Hepatocyte (in vitro differentiated cells): ENCODE data around the gene ITPR3. TPM values are rescaled to one million over a fixed set of nuclear protein-coding genes. Genes with fewer than 3 reads are reported as not detected.

ENCODE experiments used
- DNase-seq: peaks from one replicate; pipeline ENCODE4 v3.0.0-alpha.2; 2016; ENCODE audit warnings: low spot score
- H2AFZ ChIP-seq: fragments of 200-600 bp; sonication (generic); 2 replicates; pipeline ENCODE4 v1.6.0; 2016; ENCODE audit warnings: antibody characterized with exemption, mild to moderate bottlenecking
- H3K27ac ChIP-seq: fragments of 200-600 bp; sonication (generic); 2 replicates; pipeline ENCODE4 v1.5.1; 2016; ENCODE audit warnings: mild to moderate bottlenecking
- H3K27me3 ChIP-seq: fragments of 200-600 bp; sonication (generic); 2 replicates; pipeline ENCODE4 v1.6.1; 2016
- H3K36me3 ChIP-seq: fragments of 200-600 bp; sonication (generic); replicated peaks from 2 replicates; pipeline ENCODE4 v1.5.1; 2016; ENCODE audit warnings: low read depth; ENCODE audit not compliant: insufficient read depth
- H3K4me1 ChIP-seq: fragments of 200-600 bp; sonication (generic); 2 replicates; pipeline ENCODE4 v1.5.1; 2016; ENCODE audit warnings: mild to moderate bottlenecking, moderate library complexity; ENCODE audit not compliant: insufficient read depth
- H3K4me2 ChIP-seq: fragments of 200-600 bp; sonication (generic); 2 replicates; pipeline ENCODE4 v1.6.0; 2016
- H3K4me3 ChIP-seq: fragments of 200-600 bp; sonication (generic); 2 replicates; pipeline ENCODE4 v1.5.1; 2016; ENCODE audit warnings: mild to moderate bottlenecking
- H3K79me2 ChIP-seq: fragments of 200-600 bp; sonication (generic); 2 replicates; pipeline ENCODE4 v1.6.0; 2017; ENCODE audit warnings: mild to moderate bottlenecking
- H3K9me2 ChIP-seq: fragments of 200-600 bp; sonication (generic); replicated peaks from 2 replicates; pipeline ENCODE4 v1.6.0; 2017; ENCODE audit warnings: mild to moderate bottlenecking; ENCODE audit not compliant: insufficient read depth
- H3K9me3 ChIP-seq: fragments of 200-600 bp; sonication (generic); 2 replicates; pipeline ENCODE4 v1.5.1; 2016; ENCODE audit warnings: low read depth, mild to moderate bottlenecking
- H4K20me1 ChIP-seq: fragments of 200-600 bp; sonication (generic); 2 replicates; pipeline ENCODE4 v1.6.0; 2016; ENCODE audit warnings: mild to moderate bottlenecking; ENCODE audit not compliant: insufficient read depth, poor library complexity, severe bottlenecking
- EZH2 ChIP-seq: fragments of 200-600 bp; sonication (generic); IDR thresholded peaks from 2 replicates; pipeline ENCODE4 v1.6.1; 2016; ENCODE audit warnings: antibody characterized with exemption, mild to moderate bottlenecking, borderline replicate concordance
- EZH2phosphoT487 ChIP-seq: fragments of 200-600 bp; sonication (generic); IDR thresholded peaks from one replicate; pipeline ENCODE4 v1.6.1; 2018; ENCODE audit warnings: antibody characterized with exemption, mild to moderate bottlenecking, low read depth, moderate library complexity; ENCODE audit not compliant: unreplicated experiment, severe bottlenecking
- WGBS: methylation state at CpG from one replicate; pipeline ENCODE4 v1.1.6; 2016; ENCODE audit warnings: low lambda C conversion rate; ENCODE audit errors: missing lambda C conversion rate; 5-methylcytosine and 5-hydroxymethylcytosine counted together
- polyA plus RNA-seq: library from polyadenylated mRNA; unstranded; fragments of >200 nt; fragmentation: Nextera tagmentation; extraction: Ambion mirVana; gene quantifications from 2 replicates; pipeline ENCODE4 v1.2.1, GENCODE V29; 2016
- total RNA-seq: library from RNA; depleted of rRNA; stranded (reverse); fragments of >200 nt; gene quantifications from 2 replicates; pipeline ENCODE4 v1.2.3, GENCODE V29; 2014
- TF ChIP-seq, protein P1 (sequence below): fragments of 200-600 bp; sonication (generic); IDR thresholded peaks from 2 replicates; pipeline ENCODE4 v1.5.1; 2016; ENCODE audit warnings: antibody characterized with exemption, mild to moderate bottlenecking; ENCODE audit not compliant: poor library complexity

ITPR3 gene
- total and polyA plus RNA-seq, 2 experiments from 2014 or later, result 16.5 to 39.6 TPM

DNA sequence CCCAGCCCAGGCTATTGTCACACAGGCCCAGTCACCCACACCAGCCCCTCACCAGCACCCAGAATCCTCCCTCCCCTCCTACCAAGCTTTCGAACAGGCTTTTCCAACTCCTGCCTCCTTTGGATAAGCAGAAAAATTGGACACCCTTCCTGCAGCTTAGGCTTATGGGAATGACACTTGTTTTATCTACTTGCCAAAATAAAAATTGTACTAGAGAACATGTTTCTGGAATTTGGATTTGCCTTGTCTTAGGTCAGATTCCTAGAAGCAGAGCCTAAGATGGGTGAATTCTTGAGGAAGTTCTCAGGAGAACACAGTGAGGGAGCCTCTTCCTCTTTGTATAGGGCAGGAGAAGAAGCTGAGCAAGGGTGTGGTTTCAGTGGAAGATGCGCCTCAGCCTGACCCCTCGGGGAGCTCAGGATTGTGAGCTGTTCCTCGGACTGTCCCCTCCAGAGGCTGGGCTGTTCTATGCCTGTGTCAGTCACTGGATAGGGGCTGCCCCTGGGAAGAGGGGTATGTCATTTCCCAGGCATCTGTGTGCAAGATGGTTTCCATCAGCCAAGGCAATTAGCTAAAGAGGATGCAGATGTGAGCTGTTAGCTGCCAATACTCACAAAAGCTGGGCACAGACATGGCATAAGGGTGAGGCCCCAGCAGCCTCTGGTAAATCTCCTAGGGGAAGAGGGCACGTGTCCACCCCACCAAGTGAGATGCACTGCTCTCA is 33.9 kb downstream of the ITPR3 start:
- Histone ChIP-seq H3K4me1 (no peaks in the 10 kb centered on the region), H2AFZ (no peak overlapping the region), H3K9me2 (no peaks in the 10 kb centered on the region), H4K20me1 (no peaks in the 10 kb centered on the region), H3K27me3 (no peaks in the 10 kb centered on the region), H3K4me3 (no peak overlapping the region), H3K79me2 (no peaks in the 10 kb centered on the region), H3K9me3 (no peaks in the 10 kb centered on the region), H3K27ac (no peak overlapping the region), H3K36me3 (no peaks in the 10 kb centered on the region), H3K4me2 (no peak overlapping the region)
- TF ChIP-seq, protein P1, sequence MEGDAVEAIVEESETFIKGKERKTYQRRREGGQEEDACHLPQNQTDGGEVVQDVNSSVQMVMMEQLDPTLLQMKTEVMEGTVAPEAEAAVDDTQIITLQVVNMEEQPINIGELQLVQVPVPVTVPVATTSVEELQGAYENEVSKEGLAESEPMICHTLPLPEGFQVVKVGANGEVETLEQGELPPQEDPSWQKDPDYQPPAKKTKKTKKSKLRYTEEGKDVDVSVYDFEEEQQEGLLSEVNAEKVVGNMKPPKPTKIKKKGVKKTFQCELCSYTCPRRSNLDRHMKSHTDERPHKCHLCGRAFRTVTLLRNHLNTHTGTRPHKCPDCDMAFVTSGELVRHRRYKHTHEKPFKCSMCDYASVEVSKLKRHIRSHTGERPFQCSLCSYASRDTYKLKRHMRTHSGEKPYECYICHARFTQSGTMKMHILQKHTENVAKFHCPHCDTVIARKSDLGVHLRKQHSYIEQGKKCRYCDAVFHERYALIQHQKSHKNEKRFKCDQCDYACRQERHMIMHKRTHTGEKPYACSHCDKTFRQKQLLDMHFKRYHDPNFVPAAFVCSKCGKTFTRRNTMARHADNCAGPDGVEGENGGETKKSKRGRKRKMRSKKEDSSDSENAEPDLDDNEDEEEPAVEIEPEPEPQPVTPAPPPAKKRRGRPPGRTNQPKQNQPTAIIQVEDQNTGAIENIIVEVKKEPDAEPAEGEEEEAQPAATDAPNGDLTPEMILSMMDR, result no peak
- TF ChIP-seq EZH2phosphoT487, result no peak
- no peak for TF ChIP-seq EZH2
- no peak for DNase-seq
- whole genome bisulfite sequencing, result 65% methylated on average over 5 of the region's 5 CpGs

DNA sequence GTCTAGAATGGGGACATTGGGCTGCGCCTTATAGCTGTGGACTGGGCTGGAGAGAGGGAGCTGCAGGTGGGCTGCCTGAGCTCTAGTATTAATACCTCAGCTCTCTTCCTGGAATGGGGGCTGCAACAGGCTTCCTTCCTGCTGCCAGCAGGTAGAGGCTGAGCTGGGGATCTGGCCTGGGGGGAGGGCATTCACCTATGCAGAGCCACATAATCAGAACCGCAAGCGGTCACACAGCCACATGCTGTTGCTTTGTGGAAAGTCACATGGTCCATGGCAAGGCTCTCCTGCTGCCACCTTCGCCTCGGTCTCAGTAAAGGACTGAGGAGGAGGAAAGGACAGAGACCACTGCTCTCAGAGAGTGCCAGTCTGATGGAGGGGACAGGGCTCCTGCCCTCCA is 35.7 kb downstream of the ITPR3 start:
- Histone ChIP-seq H3K4me3 (no peak overlapping the region), H3K27me3 (no peaks in the 10 kb centered on the region), H3K9me2 (no peaks in the 10 kb centered on the region), H2AFZ (no peak overlapping the region), H4K20me1 (no peaks in the 10 kb centered on the region), H3K4me2 (no peak overlapping the region), H3K9me3 (no peaks in the 10 kb centered on the region), H3K79me2 (no peaks in the 10 kb centered on the region), H3K27ac (no peak overlapping the region), H3K4me1 (no peaks in the 10 kb centered on the region), H3K36me3 (no peaks in the 10 kb centered on the region)
- DNase-seq, result no peak
- TF ChIP-seq EZH2phosphoT487 (no peak), EZH2 (no peak)
- TF ChIP-seq, protein P1, result no peak
- 86% methylated on average over 5 of the region's 5 CpGs for WGBS

DNA sequence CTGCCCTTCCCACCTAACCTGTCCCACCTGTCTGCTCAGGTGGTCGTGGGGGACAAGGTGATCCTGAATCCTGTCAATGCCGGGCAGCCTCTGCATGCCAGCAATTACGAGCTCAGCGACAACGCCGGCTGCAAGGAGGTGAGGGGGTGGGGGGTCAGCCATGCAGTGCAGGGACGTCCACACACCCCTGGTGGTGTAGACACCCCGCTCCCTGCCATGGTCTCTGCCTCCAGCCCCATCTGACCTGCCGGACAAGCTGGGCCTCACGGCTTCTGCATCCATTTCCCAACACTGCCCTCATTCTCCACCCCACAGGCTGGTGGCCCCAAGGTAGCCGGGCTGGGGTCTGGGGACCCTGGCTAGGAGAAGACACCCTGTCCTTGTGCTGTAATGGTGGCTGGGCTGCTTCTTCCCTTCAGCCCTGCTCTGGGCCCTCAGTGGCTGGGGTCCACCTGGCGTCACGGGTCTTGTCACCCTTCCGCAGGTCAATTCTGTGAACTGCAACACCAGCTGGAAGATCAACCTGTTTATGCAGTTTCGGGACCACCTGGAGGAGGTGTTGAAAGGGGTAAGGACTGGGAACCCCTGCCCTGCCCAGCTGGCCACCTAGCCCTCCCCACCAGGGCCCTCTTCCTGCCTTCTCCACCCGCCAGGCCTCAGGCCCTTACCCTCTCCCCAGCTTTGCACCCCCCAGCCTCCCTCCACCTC is 38.0 kb downstream of the ITPR3 start:
- no peak for DNase-seq
- Histone ChIP-seq H3K36me3 (no peaks in the 10 kb centered on the region), H3K4me1 (no peaks in the 10 kb centered on the region), H2AFZ (no peak overlapping the region), H3K27ac (no peak overlapping the region), H3K4me2 (no peak overlapping the region), H3K4me3 (no peak overlapping the region), H4K20me1 (no peaks in the 10 kb centered on the region), H3K27me3 (no peaks in the 10 kb centered on the region), H3K79me2 (no peaks in the 10 kb centered on the region), H3K9me2 (no peaks in the 10 kb centered on the region), H3K9me3 (no peaks in the 10 kb centered on the region)
- 91% methylated on average over 16 of the region's 16 CpGs for WGBS
- TF ChIP-seq EZH2phosphoT487, result no peak
- TF ChIP-seq, protein P1, result no peak
